MM.1S (cell line): ENCODE results near the gene NNAT.

Source experiments
- CTCF ChIP-seq: fragments of 300-600 bp; sonication (generic); IDR thresholded peaks from 2 replicates; pipeline ENCODE4 v1.5.1; 2016; ENCODE audit warnings: antibody characterized with exemption, low read length, mixed read lengths
- EZH2 ChIP-seq: fragments of 300-600 bp; sonication (generic); optimal IDR thresholded peaks from 2 replicates; pipeline ENCODE3; 2017; ENCODE audit warnings: low read depth, mild to moderate bottlenecking, antibody characterized with exemption, low read length, mixed read lengths

GRCh38 chr20:37529968-37530600, 9.0 kb downstream of the NNAT start:
- no peak for TF ChIP-seq EZH2
- no peak for TF ChIP-seq CTCF
